HCT116 (cell line): Measurements from ENCODE around the gene SUSD3. TPM values are rescaled to one million over a fixed set of nuclear protein-coding genes. Genes with fewer than 3 reads are reported as not detected.

ENCODE experiments used
- ATAC-seq: fragments of 200-7000 bp; cut with Tn5 transposase; 2 replicates; pipeline ENCODE4 v1.9.1; 2020; ENCODE audit warnings: mild to moderate bottlenecking, moderate library complexity
- BruUV-seq: library from RNA; stranded (reverse); fragments of 400-500 nt; replicated peaks from 2 replicates; lab custom pipeline; 2021; lab: Mats Ljungman, UMichigan
- CTCF ChIA-PET: fragments of 300-600 bp; sonication (Branson Sonifier 250); formaldehyde crosslinking; loops from one replicate; lab custom pipeline; 2021; ENCODE audit warnings: antibody characterized with exemption; lab: Charles Lee
- POLR2A ChIA-PET: fragments of 300-600, 350-600 bp; sonication (Branson Sonifier 250); formaldehyde crosslinking; loops from one replicate; lab custom pipeline; 2021; ENCODE audit warnings: antibody characterized with exemption; lab: Charles Lee
- RAD21 ChIA-PET, 2 experiments: fragments of 300-600 bp; sonication (Branson Sonifier 250); formaldehyde crosslinking; loops; one replicate each; lab custom pipeline; 2023; ENCODE audit warnings: low total read pairs in 2 of 2; ENCODE audit not compliant: uncharacterized antibody in 2 of 2, unreplicated experiment in 2 of 2, low non-redundant PET in 1 of 2; lab: Charles Lee
- DNase-seq: peaks from one replicate; pipeline ENCODE4 v3.0.0-alpha.2; 2010; ENCODE audit warnings: low read depth, low spot score
- H2AFZ ChIP-seq: fragments of 200-600 bp; shearing (Covaris generic), sonication (generic); 2 replicates; pipeline ENCODE4 v1.6.1; 2017; ENCODE audit warnings: low read depth, mixed run types, mixed read lengths, antibody characterized with exemption, low read length; ENCODE audit not compliant: poor library complexity, severe bottlenecking
- H3K27ac ChIP-seq: 2 replicates; pipeline ENCODE4 v1.5.1; 2012; ENCODE audit warnings: low read depth, low read length
- H3K27me3 ChIP-seq: fragments of 200-600 bp; sonication (generic); 2 replicates; pipeline ENCODE4 v1.6.1; 2016; ENCODE audit warnings: mixed run types, low read length, mixed read lengths; ENCODE audit not compliant: insufficient read depth
- H3K36me3 ChIP-seq, 2 experiments: fragments of 200-500 bp in 1 of 2; fragments of 200-600 bp in 1 of 2; sonication (Bioruptor generic) in 1 of 2; sonication (generic) in 1 of 2; 2 replicates each; pipeline versions ENCODE4 v1.5.1 to v1.6.1; 2014 to 2016; ENCODE audit warnings: low read length in 2 of 2, inconsistent platforms in 1 of 2, mixed read lengths in 1 of 2, mixed run types in 1 of 2; ENCODE audit not compliant: insufficient read depth in 2 of 2, control insufficient read depth in 1 of 2
- H3K4me1 ChIP-seq, 2 experiments: fragments of 200-600 bp in 1 of 2; sonication (generic) in 1 of 2; 2 replicates each; pipeline versions ENCODE4 v1.5.1 to v1.6.1; 2012 to 2017; ENCODE audit warnings: low read length in 2 of 2, inconsistent platforms in 1 of 2, mild to moderate bottlenecking in 1 of 2, mixed read lengths in 1 of 2, mixed run types in 1 of 2, moderate library complexity in 1 of 2; ENCODE audit not compliant: insufficient read depth in 2 of 2, control insufficient read depth in 1 of 2
- H3K4me2 ChIP-seq: fragments of 200-600 bp; sonication (generic); 2 replicates; pipeline ENCODE4 v1.6.1; 2017; ENCODE audit warnings: mixed run types, low read length, mixed read lengths
- H3K4me3 ChIP-seq, 2 experiments: fragments of 200-600 bp in 1 of 2; sonication (generic) in 1 of 2; replicated peaks in 1 of 2; 2 replicates each; pipeline ENCODE4 v1.5.1; 2011 to 2016; ENCODE audit warnings: low read length in 2 of 2, control low read depth in 1 of 2, low read depth in 1 of 2, mild to moderate bottlenecking in 1 of 2, mixed read lengths in 1 of 2, mixed run types in 1 of 2
- H3K79me2 ChIP-seq: fragments of 200-600 bp; sonication (generic); 2 replicates; pipeline ENCODE4 v1.6.1; 2017; ENCODE audit warnings: mild to moderate bottlenecking, mixed run types, low read length, moderate library complexity, mixed read lengths; ENCODE audit not compliant: insufficient read depth
- H3K9ac ChIP-seq: fragments of 200-600 bp; sonication (generic); 2 replicates; pipeline ENCODE4 v1.6.1; 2016; ENCODE audit warnings: low read length, mixed read lengths
- H3K9me2 ChIP-seq: fragments of 200-600 bp; sonication (generic), shearing (Covaris generic); 2 replicates; pipeline ENCODE4 v1.6.1; 2017; ENCODE audit warnings: mixed run types, mild to moderate bottlenecking, moderate library complexity; ENCODE audit not compliant: insufficient read depth
- H3K9me3 ChIP-seq, 2 experiments: fragments of 200-500 bp in 1 of 2; fragments of 200-600 bp in 1 of 2; sonication (Bioruptor generic) in 1 of 2; sonication (generic) in 1 of 2; 2 replicates each; pipeline ENCODE4 v1.6.1; 2014 to 2017; ENCODE audit warnings: low read length in 2 of 2, mixed read lengths in 2 of 2, inconsistent platforms in 1 of 2, low read depth in 1 of 2, mild to moderate bottlenecking in 1 of 2, mixed run types in 1 of 2, moderate library complexity in 1 of 2; ENCODE audit not compliant: control insufficient read depth in 1 of 2, insufficient read depth in 1 of 2
- H4K20me1 ChIP-seq: fragments of 200-600 bp; sonication (generic), shearing (Covaris generic); 2 replicates; pipeline ENCODE4 v1.6.1; 2017; ENCODE audit warnings: mixed run types, mild to moderate bottlenecking, moderate library complexity; ENCODE audit not compliant: insufficient read depth
- CBX3 ChIP-seq: IDR thresholded peaks from 2 replicates; pipeline ENCODE4 v1.6.1; 2012; ENCODE audit warnings: low read depth
- CEBPB ChIP-seq: IDR thresholded peaks from 2 replicates; pipeline ENCODE4 v1.6.1; 2012; ENCODE audit warnings: low read depth
- ELF1 ChIP-seq: IDR thresholded peaks from 2 replicates; pipeline ENCODE4 v1.6.1; 2012; ENCODE audit warnings: low read depth, borderline replicate concordance
- POLR2AphosphoS5 ChIP-seq: IDR thresholded peaks from 2 replicates; pipeline ENCODE4 v1.6.1; 2011; ENCODE audit warnings: mild to moderate bottlenecking, low read depth, low read length, moderate library complexity
- SRF ChIP-seq: IDR thresholded peaks from 2 replicates; pipeline ENCODE4 v1.6.1; 2012; ENCODE audit warnings: low read depth
- YY1 ChIP-seq: IDR thresholded peaks from 2 replicates; pipeline ENCODE4 v1.6.1; 2011; ENCODE audit warnings: low read length, low read depth, moderate library complexity, mild to moderate bottlenecking; ENCODE audit not compliant: insufficient replicate concordance; ENCODE audit errors: extremely low read depth
- ZNF274 ChIP-seq: fragments of 200-500 bp; sonication (Bioruptor generic); IDR thresholded peaks from 2 replicates; pipeline ENCODE4 v1.6.1; 2014; ENCODE audit warnings: mild to moderate bottlenecking, low read depth, low read length, inconsistent platforms
- intact Hi-C: fragments of 100-400 bp; cut with micrococcal nuclease; formaldehyde crosslinking; loops from 2 replicates; pipeline ENCODE4 v1.10.0; 2022
- total RNA-seq: library from RNA; stranded (reverse); gene quantifications from one replicate; pipeline ENCODE4 v1.2.1, GENCODE V29; 2021; ENCODE audit not compliant: unreplicated experiment
- TF ChIP-seq, protein P1 (sequence below), 3 experiments: fragments of 200-600 bp in 1 of 3; sonication (generic) in 1 of 3; IDR thresholded peaks in 2 of 3; conservative IDR thresholded peaks in 1 of 3; 2 replicates each; pipeline ENCODE4 v1.5.1; 2012 to 2017; ENCODE audit warnings: low read depth in 2 of 3, low read length in 2 of 3, antibody characterized with exemption in 1 of 3, borderline replicate concordance in 1 of 3, control low read depth in 1 of 3, mild to moderate bottlenecking in 1 of 3, mixed read lengths in 1 of 3, mixed run types in 1 of 3, moderate library complexity in 1 of 3; ENCODE audit not compliant: insufficient read depth in 1 of 3

The SUSD3 gene
- total RNA-seq, 1 experiment from 2014 or later, result 11.3 TPM

DNA sequence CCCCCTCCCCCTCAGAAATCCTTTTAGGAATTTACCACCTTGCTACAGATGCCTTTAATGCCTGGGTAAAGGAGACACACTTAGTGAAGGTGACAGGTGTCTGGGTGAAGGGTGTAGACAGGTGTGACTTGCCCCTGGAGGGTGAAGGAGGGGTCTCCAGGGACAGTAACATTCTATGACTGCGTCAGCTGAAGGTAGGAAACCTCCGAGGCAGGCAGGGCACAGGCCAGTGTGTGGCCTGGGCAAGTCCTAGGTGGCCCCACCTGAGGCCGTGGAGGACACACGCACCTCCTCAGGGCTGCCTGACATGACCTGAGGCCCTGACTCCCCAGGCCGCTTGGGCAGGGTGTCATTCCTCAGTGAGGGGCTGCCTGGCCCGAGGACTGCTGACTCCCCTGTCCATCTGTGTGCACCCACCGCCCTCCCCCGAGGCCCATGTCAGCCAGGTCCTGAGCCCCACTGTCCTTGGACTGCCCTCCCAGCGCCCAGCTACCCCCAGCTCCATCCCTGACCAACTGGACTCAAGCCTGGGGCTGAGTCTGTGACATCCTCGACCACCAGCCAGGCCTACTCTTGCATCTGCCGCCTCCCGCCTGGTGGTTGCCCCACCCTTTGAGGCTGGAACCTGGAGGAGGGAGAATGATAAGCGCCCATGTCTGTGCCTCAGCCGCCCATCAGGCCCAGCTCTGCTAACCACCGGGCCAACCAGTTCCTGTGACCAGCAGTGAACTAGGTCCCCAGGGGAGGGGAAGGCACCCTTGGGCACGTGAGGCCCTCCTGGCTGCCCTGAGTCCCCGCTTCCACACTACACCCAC lies 55.9 kb downstream of the SUSD3 start:
- no peaks in the 10 kb centered on the region for H3K79me2 ChIP-seq
- intact Hi-C loops, result no loop called here
- ChIA-PET CTCF (interaction anchor here (0.6 kb wide), 1 partner anchor 1054 kb away, joined by 3 read pairs; no protein-coding TSS in a partner anchor), RAD21 (no interaction called here), POLR2A (no interaction called here)
- H3K9ac ChIP-seq, result no peak overlapping the region
- TF ChIP-seq SRF (no peak), POLR2AphosphoS5 (no peak), YY1 (no peak), ZNF274 (no peak), ELF1 (no peak), CEBPB (no peak), CBX3 (no peak)
- TF ChIP-seq, protein P1, sequence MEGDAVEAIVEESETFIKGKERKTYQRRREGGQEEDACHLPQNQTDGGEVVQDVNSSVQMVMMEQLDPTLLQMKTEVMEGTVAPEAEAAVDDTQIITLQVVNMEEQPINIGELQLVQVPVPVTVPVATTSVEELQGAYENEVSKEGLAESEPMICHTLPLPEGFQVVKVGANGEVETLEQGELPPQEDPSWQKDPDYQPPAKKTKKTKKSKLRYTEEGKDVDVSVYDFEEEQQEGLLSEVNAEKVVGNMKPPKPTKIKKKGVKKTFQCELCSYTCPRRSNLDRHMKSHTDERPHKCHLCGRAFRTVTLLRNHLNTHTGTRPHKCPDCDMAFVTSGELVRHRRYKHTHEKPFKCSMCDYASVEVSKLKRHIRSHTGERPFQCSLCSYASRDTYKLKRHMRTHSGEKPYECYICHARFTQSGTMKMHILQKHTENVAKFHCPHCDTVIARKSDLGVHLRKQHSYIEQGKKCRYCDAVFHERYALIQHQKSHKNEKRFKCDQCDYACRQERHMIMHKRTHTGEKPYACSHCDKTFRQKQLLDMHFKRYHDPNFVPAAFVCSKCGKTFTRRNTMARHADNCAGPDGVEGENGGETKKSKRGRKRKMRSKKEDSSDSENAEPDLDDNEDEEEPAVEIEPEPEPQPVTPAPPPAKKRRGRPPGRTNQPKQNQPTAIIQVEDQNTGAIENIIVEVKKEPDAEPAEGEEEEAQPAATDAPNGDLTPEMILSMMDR (IDR thresholded peaks at IDR 0.05 in 2 of 3, conservative IDR thresholded peaks at IDR 0.05 in 1 of 3; ENCODE audit: borderline replicate concordance in 1 of 3, insufficient read depth in 1 of 3, low read depth in 2 of 3, low read length in 2 of 3), result no peak
- BruUV-seq, result no TSS peak
- H3K9me3 ChIP-seq, result no peaks in the 10 kb centered on the region
- no peaks in the 10 kb centered on the region for H3K9me2 ChIP-seq
- H3K4me2 ChIP-seq, result no peak overlapping the region
- no peak overlapping the region for H2AFZ ChIP-seq
- peaks cover 0 to 4% of the 10 kb centered on the region in 2 experiments; a peak in 3 of 4 replicates for H3K36me3 ChIP-seq
- DNase-seq (no peak), ATAC-seq (no peak)
- H3K4me1 ChIP-seq, result peaks cover 2 to 10% of the 10 kb centered on the region in 2 experiments
- no peaks in the 10 kb centered on the region for H3K27me3 ChIP-seq
- no peak overlapping the region for H3K27ac ChIP-seq
- H4K20me1 ChIP-seq, result no peaks in the 10 kb centered on the region
- H3K4me3 ChIP-seq, result no peak overlapping the region
